Measurements from ENCODE around the gene NDUFS8. TPM values are rescaled to one million over a fixed set of nuclear protein-coding genes. Genes with fewer than 3 reads are reported as not detected.

Gene NDUFS8
- total and polyA plus RNA-seq, 2 of the 4 experiments (the other 2 are of a cell fraction) = 85.9 to 131 TPM

GRCh38 chr11:68014157-68014946, 16.1 kb upstream of the NDUFS8 start:
- Histone ChIP-seq H3K27me3 (ENCODE audit: control insufficient read depth, insufficient read depth, low read length) (no peaks in the 10 kb centered on the region), H3K18ac (ENCODE audit: low read depth, low read length) (peak overlapping the region; percentile 70), H3K9me3 (ENCODE audit: control insufficient read depth, insufficient read depth, low read length) (no peaks in the 10 kb centered on the region), H3K4me2 (ENCODE audit: low read depth, low read length) (peak overlapping the region; percentile 32), H3K36me3 (ENCODE audit: control insufficient read depth, insufficient read depth, low read length) (no peaks in the 10 kb centered on the region), H3K9ac (ENCODE audit: low read depth, low read length) (peak overlapping the region; percentile 1), H3K14ac (replicated peaks; ENCODE audit: low read depth, low read length) (peak overlapping the region; percentile 78), H3K9me1 (ENCODE audit: insufficient read depth, low read length) (peaks cover 31% of the 10 kb centered on the region), H3K4me1 (ENCODE audit: control insufficient read depth, insufficient read depth, low read length) (peaks cover 43% of the 10 kb centered on the region), H3K4ac (ENCODE audit: low read depth, low read length) (peak overlapping the region; percentile 96), H4K5ac (ENCODE audit: low read depth, low read length) (peak overlapping the region; percentile 77), H3K27ac (ENCODE audit: insufficient read depth, low read length) (peak overlapping the region; percentile 78), H2AFZ (replicated peaks; ENCODE audit: low read length, poor library complexity) (peak overlapping the region; percentile 84), H4K20me1 (ENCODE audit: insufficient read depth, low read length) (no peaks in the 10 kb centered on the region), H3K4me3 (ENCODE audit: insufficient read depth, low read depth, low read length) (no peak overlapping the region), H2AK5ac (ENCODE audit: low read depth, low read length) (peak overlapping the region; percentile 95), H3K79me1 (ENCODE audit: low read depth in 1 of 2, low read length in 2 of 2) (peaks cover 23 to 45% of the 10 kb centered on the region in 2 experiments; a peak in 3 of 4 replicates), H2BK15ac (ENCODE audit: low read depth, low read length) (peak overlapping the region; percentile 91; the same call in 2 of the 3 replicates), H2BK20ac (ENCODE audit: low read depth, low read length) (peak overlapping the region; percentile 93), H3K56ac (ENCODE audit: extremely low read depth, insufficient read depth, low read length) (peak overlapping the region; percentile 70; the same call in 1 of the 2 replicates), H4K8ac (ENCODE audit: low read depth in 2 of 2, low read length in 2 of 2) (peak overlapping the region; percentile 37 to 88), H2BK120ac (ENCODE audit: low read depth, low read length) (peak overlapping the region; percentile 93), H4K91ac (ENCODE audit: insufficient read depth, low read depth, low read length) (peak overlapping the region; percentile 93), H2AK9ac (replicated peaks; ENCODE audit: low read depth, low read length, poor library complexity) (peak overlapping the region; percentile 100), H3K23ac (ENCODE audit: low read depth, low read length) (peak overlapping the region; percentile 48; the same call in 1 of the 2 replicates), H2BK5ac (ENCODE audit: low read depth, low read length, poor library complexity, severe bottlenecking) (peak overlapping the region; percentile 92)
- 57% methylated on average over 2 of the region's 16 CpGs; no CpG with 5 or more reads in 1 of the 2 experiments for WGBS, 2 experiments (ENCODE audit: extremely low coverage in 2 of 2, insufficient read length in 1 of 2)
- 0 out of 2 replicates have a peak, but pooled peaks have one; percentile 10 for TF ChIP-seq CEBPB (IDR thresholded peaks at IDR 0.05; ENCODE audit: low read depth, low read length)
- peak; percentile 15; the same call in 1 of the 2 replicates for TF ChIP-seq SMC3 (IDR thresholded peaks at IDR 0.05; ENCODE audit: low read depth, low read length)
- TF ChIP-seq, protein P1, sequence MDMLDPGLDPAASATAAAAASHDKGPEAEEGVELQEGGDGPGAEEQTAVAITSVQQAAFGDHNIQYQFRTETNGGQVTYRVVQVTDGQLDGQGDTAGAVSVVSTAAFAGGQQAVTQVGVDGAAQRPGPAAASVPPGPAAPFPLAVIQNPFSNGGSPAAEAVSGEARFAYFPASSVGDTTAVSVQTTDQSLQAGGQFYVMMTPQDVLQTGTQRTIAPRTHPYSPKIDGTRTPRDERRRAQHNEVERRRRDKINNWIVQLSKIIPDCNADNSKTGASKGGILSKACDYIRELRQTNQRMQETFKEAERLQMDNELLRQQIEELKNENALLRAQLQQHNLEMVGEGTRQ (IDR thresholded peaks at IDR 0.05; ENCODE audit: low read depth, low read length) = no peak
- no peak for TF ChIP-seq POLR2A (IDR thresholded peaks at IDR 0.05; ENCODE audit: low read depth, low read length)
- no peak for TF ChIP-seq MAZ (IDR thresholded peaks at IDR 0.05; ENCODE audit: borderline replicate concordance, low read depth, low read length)
- 0 out of 2 replicates have a peak, but pooled peaks have one; percentile 33 for TF ChIP-seq BHLHE40 (IDR thresholded peaks at IDR 0.05; ENCODE audit: low read depth, low read length)
- peak; percentile 48 for TF ChIP-seq FOS (IDR thresholded peaks at IDR 0.05; ENCODE audit: low read depth, low read length)
- TF ChIP-seq RCOR1 (IDR thresholded peaks at IDR 0.05; ENCODE audit: insufficient replicate concordance, low read length) = peak; percentile 86
- TF ChIP-seq CHD1 (IDR thresholded peaks at IDR 0.05; ENCODE audit: low read depth, low read length) = no peak
- peak; percentile 1; the same call in 1 of the 2 replicates for ATAC-seq (ENCODE audit: low read depth)
- ChIA-PET POLR2A (ENCODE audit: unreplicated experiment) (no interaction called here), CTCF (no interaction called here)
- dilution Hi-C loops (cut with HindIII; ENCODE audit: low sequenced_read_pairs, unreplicated experiment) (no loop called here), in situ Hi-C loops (cut with MboI; ENCODE audit: low sequenced_read_pairs) (no loop called here), intact Hi-C loops (cut with micrococcal nuclease) (loop anchor here (5.0 kb wide), 2 partner anchors 103 to 193 kb away; no protein-coding TSS in a partner anchor)
- peak; percentile 87 for DNase-seq
- no TSS peak for BruUV-seq (replicated peaks)
